HepG2 (cell line): Measurements from ENCODE around the gene RBM23. TPM values are rescaled to one million over a fixed set of nuclear protein-coding genes. Genes with fewer than 3 reads are reported as not detected.

Experiments
- AGO1 ChIP-seq: fragments of 200-400 bp; formaldehyde crosslinking; IDR thresholded peaks from 2 replicates; pipeline ENCODE4 v1.6.1; 2017; ENCODE audit warnings: mild to moderate bottlenecking, low read depth, low read length, moderate library complexity; ENCODE audit not compliant: poor library complexity, severe bottlenecking
- ATF5 ChIP-seq: sonication (generic); formaldehyde crosslinking; IDR thresholded peaks from 2 replicates; pipeline ENCODE4 v1.4.0; 2020; ENCODE audit warnings: mild to moderate bottlenecking, low read depth, missing genetic modification reagents
- CREM ChIP-seq, 2 experiments: sonication (generic) in 1 of 2; formaldehyde crosslinking in 1 of 2; IDR thresholded peaks; 2 replicates each; pipeline versions ENCODE4 v1.4.0 to v1.6.1; 2016 to 2020; ENCODE audit warnings: antibody characterized with exemption in 1 of 2, mild to moderate bottlenecking in 1 of 2, missing genetic modification reagents in 1 of 2
- ETV5 ChIP-seq: IDR thresholded peaks from 2 replicates; pipeline ENCODE4 v1.6.1; 2018; ENCODE audit warnings: missing biosample characterization, missing genetic modification reagents, inconsistent platforms, borderline replicate concordance
- FOXP1 ChIP-seq, 2 experiments: fragments of 450-650 bp in 1 of 2; IDR thresholded peaks; 2 replicates each; pipeline ENCODE4 v1.6.1; 2017 to 2018; ENCODE audit warnings: antibody characterized with exemption in 1 of 2
- IKZF1 ChIP-seq: fragments of 450-650 bp; IDR thresholded peaks from 2 replicates; pipeline ENCODE4 v1.7.1; 2016
- IRX3 ChIP-seq: sonication (generic); formaldehyde crosslinking; IDR thresholded peaks from 2 replicates; pipeline ENCODE4 v1.8.1; 2023; ENCODE audit warnings: mild to moderate bottlenecking, low read depth, missing genetic modification reagents, borderline replicate concordance
- JUNB ChIP-seq: sonication (generic); formaldehyde crosslinking; IDR thresholded peaks from 2 replicates; pipeline ENCODE4 v1.8.0; 2022; ENCODE audit warnings: missing genetic modification reagents, mild to moderate bottlenecking, borderline replicate concordance
- KLF13 ChIP-seq: sonication (generic); formaldehyde crosslinking; IDR thresholded peaks from 2 replicates; pipeline ENCODE4 v1.4.0; 2020; ENCODE audit warnings: mild to moderate bottlenecking, missing genetic modification reagents
- KLF6 ChIP-seq: IDR thresholded peaks from 2 replicates; pipeline ENCODE4 v1.8.0; 2016; ENCODE audit warnings: missing biosample characterization, missing genetic modification reagents
- LCORL ChIP-seq, 2 experiments: fragments of 450-650 bp in 1 of 2; sonication (generic) in 1 of 2; formaldehyde crosslinking in 1 of 2; IDR thresholded peaks; 2 replicates each; pipeline versions ENCODE4 v1.5.0 to v1.6.1; 2017 to 2020; ENCODE audit warnings: antibody characterized with exemption in 1 of 2, missing genetic modification reagents in 1 of 2
- NCOR1 ChIP-seq: fragments of 200-600 bp; sonication (generic); IDR thresholded peaks from 2 replicates; pipeline ENCODE4 v1.7.0; 2017; ENCODE audit warnings: antibody characterized with exemption, low read length, borderline replicate concordance
- NR1H2 ChIP-seq: sonication (generic); formaldehyde crosslinking; IDR thresholded peaks from 2 replicates; pipeline ENCODE4 v1.8.1; 2022; ENCODE audit warnings: low read depth, missing genetic modification reagents, borderline replicate concordance
- RAD21 ChIP-seq: fragments of 450-650 bp; formaldehyde crosslinking; IDR thresholded peaks from 2 replicates; pipeline ENCODE4 v1.5.0; 2020; ENCODE audit warnings: mild to moderate bottlenecking
- RFXAP ChIP-seq: sonication (generic); formaldehyde crosslinking; IDR thresholded peaks from 2 replicates; pipeline ENCODE4 v1.4.0; 2020; ENCODE audit warnings: missing genetic modification reagents, borderline replicate concordance
- SALL1 ChIP-seq: sonication (generic); formaldehyde crosslinking; IDR thresholded peaks from 2 replicates; pipeline ENCODE4 v1.8.0; 2022; ENCODE audit warnings: mild to moderate bottlenecking, missing genetic modification reagents
- SETDB1 ChIP-seq: sonication (generic); formaldehyde crosslinking; IDR thresholded peaks from 2 replicates; pipeline ENCODE4 v1.5.1; 2020; ENCODE audit warnings: missing genetic modification reagents, mild to moderate bottlenecking, borderline replicate concordance
- SMAD9 ChIP-seq: sonication (generic); formaldehyde crosslinking; IDR thresholded peaks from 2 replicates; pipeline ENCODE4 v1.5.1; 2020; ENCODE audit warnings: mild to moderate bottlenecking, missing genetic modification reagents
- SOX6 ChIP-seq, 2 experiments: fragments of 450-650 bp in 1 of 2; sonication (generic) in 1 of 2; formaldehyde crosslinking in 1 of 2; IDR thresholded peaks; 2 replicates each; pipeline versions ENCODE4 v1.4.0 to v1.6.1; 2017 to 2020; ENCODE audit warnings: antibody characterized with exemption in 1 of 2, mild to moderate bottlenecking in 1 of 2, missing genetic modification reagents in 1 of 2
- SP140L ChIP-seq: sonication (generic); formaldehyde crosslinking; IDR thresholded peaks from 2 replicates; pipeline ENCODE4 v1.4.0; 2020; ENCODE audit warnings: missing genetic modification reagents, borderline replicate concordance
- SRY ChIP-seq: sonication (generic); formaldehyde crosslinking; IDR thresholded peaks from 2 replicates; pipeline ENCODE4 v1.8.0; 2022; ENCODE audit warnings: mild to moderate bottlenecking, missing genetic modification reagents
- TFDP1 ChIP-seq: IDR thresholded peaks from 2 replicates; pipeline ENCODE4 v1.6.1; 2016; ENCODE audit warnings: missing compliant biosample characterization, missing genetic modification reagents, borderline replicate concordance
- ZFP1 ChIP-seq: IDR thresholded peaks from 2 replicates; pipeline ENCODE4 v1.6.1; 2016
- ZNF256 ChIP-seq: sonication (generic); formaldehyde crosslinking; conservative IDR thresholded peaks from 2 replicates; pipeline ENCODE4 v1.4.0; 2020; ENCODE audit warnings: missing genetic modification reagents
- ZNF530 ChIP-seq: sonication (generic); formaldehyde crosslinking; IDR thresholded peaks from 2 replicates; pipeline ENCODE4 v1.5.0; 2020; ENCODE audit warnings: low read depth, mild to moderate bottlenecking, missing genetic modification reagents
- ZNF784 ChIP-seq: sonication (generic); formaldehyde crosslinking; IDR thresholded peaks from 2 replicates; pipeline ENCODE4 v1.5.1; 2020; ENCODE audit warnings: missing genetic modification reagents, mild to moderate bottlenecking, borderline replicate concordance
- polyA plus RNA-seq, 8 experiments: library from polyadenylated mRNA; depleted of rRNA in 3 of 8; stranded (reverse) in 7 of 8; unstranded in 1 of 8; fragments of >200 nt; fragmentation: Illumina TruSeq in 4 of 8; extraction: Trizol in 4 of 8; gene quantifications; 2 replicates each; pipeline versions ENCODE4 v1.2.1 to v1.2.3, GENCODE V29; 2011 to 2016; ENCODE audit warnings: low read depth in 4 of 8, missing spikeins in 1 of 8, mixed read lengths in 1 of 8; ENCODE audit not compliant: insufficient read depth in 1 of 8
- total RNA-seq, 5 experiments: library from RNA; depleted of rRNA; stranded (reverse); fragments of >200 nt; fragmentation: Illumina TruSeq; extraction: Trizol; gene quantifications; 2 replicates each; pipeline ENCODE4 v1.2.3, GENCODE V29; 2016; ENCODE audit warnings: low read depth in 1 of 5

Gene RBM23
- total and polyA plus RNA-seq, 2 of the 13 experiments (the other 11 are each of a cell fraction or from before 2014, with no cell fraction given) = 1.5 to 2.1 TPM

- TF ChIP-seq AGO1 (peak; percentile 52), SETDB1 (peak; percentile 82; the same call in 1 of the 2 replicates), KLF13 (no peak; the same call in 1 of the 2 replicates), ETV5 (CRISPR knock-in tag) (no peak; the same call in 1 of the 2 replicates), CREM (IDR thresholded peaks at IDR 0.05) (no peak; the same call in 1 of the 2 replicates), CREM (CRISPR knock-in tag; IDR thresholded peaks at IDR 0.05) (0 out of 2 replicates have a peak, but pooled peaks have one; percentile 18), ZNF256 (peak; percentile 82; the same call in 1 of the 2 replicates), SALL1 (peak; percentile 96), IKZF1 (no peak), RFXAP (CRISPR knock-in tag) (peak; percentile 67; the same call in 1 of the 2 replicates), SOX6 (IDR thresholded peaks at IDR 0.05) (no peak), SOX6 (CRISPR knock-in tag; IDR thresholded peaks at IDR 0.05) (peak; percentile 79), LCORL (IDR thresholded peaks at IDR 0.05) (no peak), LCORL (CRISPR knock-in tag; IDR thresholded peaks at IDR 0.05) (peak; percentile 97), ZFP1 (CRISPR knock-in tag) (no peak), SRY (CRISPR knock-in tag) (peak; percentile 87), ZNF784 (CRISPR knock-in tag) (peak; percentile 76; the same call in 1 of the 2 replicates), NR1H2 (no peak), TFDP1 (CRISPR knock-in tag) (peak; percentile 68), ATF5 (CRISPR knock-in tag) (peak; percentile 88; the same call in 1 of the 2 replicates), SP140L (CRISPR knock-in tag) (peak; percentile 52; the same call in 1 of the 2 replicates), IRX3 (CRISPR knock-in tag) (no peak; the same call in 1 of the 2 replicates), KLF6 (CRISPR knock-in tag) (peak; percentile 55; the same call in 1 of the 2 replicates), SMAD9 (CRISPR knock-in tag) (no peak; the same call in 1 of the 2 replicates), NCOR1 (peak; percentile 49; the same call in 1 of the 2 replicates), RAD21 (peak; percentile 100), JUNB (CRISPR knock-in tag) (no peak), ZNF530 (no peak), FOXP1 (IDR thresholded peaks at IDR 0.05) (no peak), FOXP1 (CRISPR knock-in tag; IDR thresholded peaks at IDR 0.05) (no peak)
Observed at GRCh38 chr14:22852940-22853767, 65.8 kb downstream of the RBM23 start (continued).
